Testis (tissue), 2 donors: Measurements from ENCODE around the gene BASP1.

Source experiments
- CTCF ChIP-seq, 3 experiments: fragments of 450-650 bp in 2 of 3; fragments of 200-600 bp in 1 of 3; sonication (generic) in 1 of 3; IDR thresholded peaks; one replicate each; pipeline ENCODE4 v1.5.1; 2016 to 2019; ENCODE audit warnings: antibody characterized with exemption in 3 of 3, mild to moderate bottlenecking in 2 of 3, moderate library complexity in 1 of 3
- POLR2A ChIP-seq: fragments of 450-650 bp; IDR thresholded peaks from one replicate; pipeline ENCODE4 v1.6.1; 2017; ENCODE audit warnings: antibody characterized with exemption, mild to moderate bottlenecking, moderate library complexity

- TF ChIP-seq CTCF (IDR thresholded peaks at IDR 0.05) (no peak), POLR2A (no peak)
These were observed 8.1 kb downstream of the BASP1 start for GRCh38 chr5:17225520-17225919.
